Transverse colon (tissue), 3 donors: ENCODE measurements around the gene CSGALNACT2.

Source experiments
- EP300 ChIP-seq: sonication (generic); formaldehyde crosslinking; IDR thresholded peaks from one replicate; pipeline ENCODE4 v1.6.1; 2017; ENCODE audit warnings: antibody characterized with exemption, low read depth
- POLR2A ChIP-seq: fragments of 450-650 bp; IDR thresholded peaks from one replicate; pipeline ENCODE4 v1.6.1; 2016; ENCODE audit warnings: antibody characterized with exemption, mild to moderate bottlenecking, moderate library complexity
- TF ChIP-seq, protein P1 (sequence below), 5 experiments: fragments of 200-600 bp in 3 of 5; fragments of 450-650 bp in 2 of 5; sonication (generic) in 3 of 5; IDR thresholded peaks; 1 replicate in 2 of 5; 2 replicates in 3 of 5; pipeline ENCODE4 v1.5.1; 2016 to 2017; ENCODE audit warnings: antibody characterized with exemption in 5 of 5, inconsistent platforms in 3 of 5, mild to moderate bottlenecking in 2 of 5, moderate library complexity in 1 of 5

DNA sequence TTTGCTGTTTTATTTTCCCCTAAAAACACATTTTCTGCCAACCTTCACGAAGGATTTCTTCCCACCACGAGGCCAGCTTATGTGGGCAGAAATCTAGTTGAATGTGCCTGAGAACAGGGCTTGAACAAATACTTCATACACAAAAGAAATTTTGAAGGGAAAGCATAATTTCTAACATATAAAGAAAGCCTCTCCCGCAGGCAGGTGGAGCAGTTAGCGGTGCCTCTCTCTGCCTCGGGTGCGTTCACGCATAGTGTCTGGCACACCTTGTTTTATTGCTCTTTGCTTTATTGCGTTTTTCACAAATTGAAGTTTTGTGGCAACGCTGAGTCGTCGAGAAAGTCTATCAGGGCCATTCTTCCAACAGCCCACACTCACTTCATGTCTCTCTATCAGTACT is 7.0 kb upstream of the CSGALNACT2 start:
- TF ChIP-seq POLR2A (no peak), EP300 (no peak)
- TF ChIP-seq, protein P1, sequence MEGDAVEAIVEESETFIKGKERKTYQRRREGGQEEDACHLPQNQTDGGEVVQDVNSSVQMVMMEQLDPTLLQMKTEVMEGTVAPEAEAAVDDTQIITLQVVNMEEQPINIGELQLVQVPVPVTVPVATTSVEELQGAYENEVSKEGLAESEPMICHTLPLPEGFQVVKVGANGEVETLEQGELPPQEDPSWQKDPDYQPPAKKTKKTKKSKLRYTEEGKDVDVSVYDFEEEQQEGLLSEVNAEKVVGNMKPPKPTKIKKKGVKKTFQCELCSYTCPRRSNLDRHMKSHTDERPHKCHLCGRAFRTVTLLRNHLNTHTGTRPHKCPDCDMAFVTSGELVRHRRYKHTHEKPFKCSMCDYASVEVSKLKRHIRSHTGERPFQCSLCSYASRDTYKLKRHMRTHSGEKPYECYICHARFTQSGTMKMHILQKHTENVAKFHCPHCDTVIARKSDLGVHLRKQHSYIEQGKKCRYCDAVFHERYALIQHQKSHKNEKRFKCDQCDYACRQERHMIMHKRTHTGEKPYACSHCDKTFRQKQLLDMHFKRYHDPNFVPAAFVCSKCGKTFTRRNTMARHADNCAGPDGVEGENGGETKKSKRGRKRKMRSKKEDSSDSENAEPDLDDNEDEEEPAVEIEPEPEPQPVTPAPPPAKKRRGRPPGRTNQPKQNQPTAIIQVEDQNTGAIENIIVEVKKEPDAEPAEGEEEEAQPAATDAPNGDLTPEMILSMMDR (IDR thresholded peaks at IDR 0.05): no peak
